ENCODE results near the gene FMO5.

Gene FMO5

GRCh38 chr1:147171399-147172167 lies 53.6 kb downstream of the FMO5 start:
- H3K27ac ChIP-seq (ENCODE audit: low read depth, low read length, poor library complexity, severe bottlenecking) = peak overlapping the region; percentile 45
- TF ChIP-seq EZH2 (IDR thresholded peaks at IDR 0.05; ENCODE audit: borderline replicate concordance, low read length) = no peak
- no peak for TF ChIP-seq CTCF (IDR thresholded peaks at IDR 0.05; ENCODE audit: low read length)
- no peaks in the 10 kb centered on the region for H3K27me3 ChIP-seq (ENCODE audit: insufficient read depth, low read length)
- peak overlapping the region; percentile 85 for H3K9ac ChIP-seq (ENCODE audit: low read length)
- H3K36me3 ChIP-seq (ENCODE audit: insufficient read depth, low read length) = peaks cover 20% of the 10 kb centered on the region; the same call in 1 of the 2 replicates
- peak overlapping the region; percentile 94 for H3K4me3 ChIP-seq (ENCODE audit: low read depth, low read length, poor library complexity, severe bottlenecking)
- no peaks in the 10 kb centered on the region for H3F3A ChIP-seq (ENCODE audit: insufficient read depth, low read length)
- H3K9me3 ChIP-seq (ENCODE audit: low read length) = no peaks in the 10 kb centered on the region
- peaks cover 20% of the 10 kb centered on the region for H3K79me2 ChIP-seq (ENCODE audit: insufficient read depth, low read length)
- no peaks in the 10 kb centered on the region for H4K20me1 ChIP-seq (ENCODE audit: insufficient read depth, low read length)
- no peak overlapping the region for H2AFZ ChIP-seq (ENCODE audit: low read length)
- H3K4me1 ChIP-seq (ENCODE audit: insufficient read depth, low read length, severe bottlenecking) = peaks cover 33% of the 10 kb centered on the region
- no peaks in the 10 kb centered on the region for H3K9me2 ChIP-seq (ENCODE audit: low read depth, low read length)
- peak overlapping the region; percentile 94 for H3K4me2 ChIP-seq (ENCODE audit: low read length)

GRCh38 chr1:147169840-147170674 lies 55.1 kb downstream of the FMO5 start:
- Histone ChIP-seq H3K4me1 (ENCODE audit: insufficient read depth, low read length, severe bottlenecking) (peaks cover 33% of the 10 kb centered on the region), H3K36me3 (ENCODE audit: insufficient read depth, low read length) (peaks cover 35% of the 10 kb centered on the region), H3K4me2 (ENCODE audit: low read length) (peak overlapping the region; percentile 94), H3K27ac (ENCODE audit: low read depth, low read length, poor library complexity, severe bottlenecking) (no peak overlapping the region), H3K9me3 (ENCODE audit: low read length) (no peaks in the 10 kb centered on the region), H3K4me3 (ENCODE audit: low read depth, low read length, poor library complexity, severe bottlenecking) (peak overlapping the region; percentile 94), H4K20me1 (ENCODE audit: insufficient read depth, low read length) (no peaks in the 10 kb centered on the region), H2AFZ (ENCODE audit: low read length) (no peak overlapping the region), H3F3A (ENCODE audit: insufficient read depth, low read length) (no peaks in the 10 kb centered on the region), H3K79me2 (ENCODE audit: insufficient read depth, low read length) (peaks cover 20% of the 10 kb centered on the region), H3K9ac (ENCODE audit: low read length) (peak overlapping the region; percentile 85; the same call in 1 of the 2 replicates), H3K27me3 (ENCODE audit: insufficient read depth, low read length) (no peaks in the 10 kb centered on the region), H3K9me2 (ENCODE audit: low read depth, low read length) (no peaks in the 10 kb centered on the region)
- TF ChIP-seq EZH2 (IDR thresholded peaks at IDR 0.05; ENCODE audit: borderline replicate concordance, low read length) = no peak

- no peaks in the 10 kb centered on the region for H3K27me3 ChIP-seq (ENCODE audit: insufficient read depth, low read length)
- H3K27ac ChIP-seq (ENCODE audit: low read depth, low read length, poor library complexity, severe bottlenecking) = no peak overlapping the region
- H3K36me3 ChIP-seq (ENCODE audit: insufficient read depth, low read length) = peaks cover 34% of the 10 kb centered on the region
- H3K4me2 ChIP-seq (ENCODE audit: low read length) = no peak overlapping the region
- H3K9ac ChIP-seq (ENCODE audit: low read length) = no peak overlapping the region
- H3K9me2 ChIP-seq (ENCODE audit: low read depth, low read length) = no peaks in the 10 kb centered on the region
- no peak overlapping the region for H2AFZ ChIP-seq (ENCODE audit: low read length)
- TF ChIP-seq EZH2 (IDR thresholded peaks at IDR 0.05; ENCODE audit: borderline replicate concordance, low read length) (no peak), CTCF (IDR thresholded peaks at IDR 0.05; ENCODE audit: low read length) (no peak)
- H3K9me3 ChIP-seq (ENCODE audit: low read length) = no peaks in the 10 kb centered on the region
- H3K4me3 ChIP-seq (ENCODE audit: low read depth, low read length, poor library complexity, severe bottlenecking) = no peak overlapping the region
- H4K20me1 ChIP-seq (ENCODE audit: insufficient read depth, low read length) = no peaks in the 10 kb centered on the region
- peaks cover 32% of the 10 kb centered on the region for H3K4me1 ChIP-seq (ENCODE audit: insufficient read depth, low read length, severe bottlenecking)
- H3K79me2 ChIP-seq (ENCODE audit: insufficient read depth, low read length) = peaks cover 20% of the 10 kb centered on the region
- H3F3A ChIP-seq (ENCODE audit: insufficient read depth, low read length) = no peaks in the 10 kb centered on the region
Observed at GRCh38 chr1:147169171-147169570, 56.0 kb downstream of the FMO5 start.
